NCI-H2196 (cell line): ENCODE results near the gene COL27A1.

Experiments used
- DNase-seq: peaks from one replicate; lab custom pipeline; 2025; ENCODE audit not compliant: unreplicated experiment; lab: John Stamatoyannopoulos, UW

Gene COL27A1

GRCh38 chr9:114141553-114142402, 13.6 kb upstream of the COL27A1 start:
- no peak for DNase-seq

GRCh38 chr9:114143234-114143633, 12.1 kb upstream of the COL27A1 start:
- DNase-seq: no peak

- DNase-seq: no peak
Observed at GRCh38 chr9:114146735-114147134, 8.6 kb upstream of the COL27A1 start.

GRCh38 chr9:114149181-114149580, 6.2 kb upstream of the COL27A1 start:
- no peak for DNase-seq

- no peak for DNase-seq
Observed at GRCh38 chr9:114149765-114150340, 5.5 kb upstream of the COL27A1 start.

GRCh38 chr9:114150608-114151007, 4.7 kb upstream of the COL27A1 start:
- no peak for DNase-seq

- DNase-seq: no peak
Observed at GRCh38 chr9:114151426-114151956, 3.8 kb upstream of the COL27A1 start.

- DNase-seq: no peak
Observed at GRCh38 chr9:114153761-114154599, 1.4 kb upstream of the COL27A1 start.

- DNase-seq: no peak
Observed at GRCh38 chr9:114154600-114155102, 686 bp upstream of the COL27A1 start.

- DNase-seq: no peak
Observed at GRCh38 chr9:114155995-114156656, 789 bp downstream of the COL27A1 start.

GRCh38 chr9:114156657-114157421, 1.5 kb downstream of the COL27A1 start:
- DNase-seq: no peak

GRCh38 chr9:114157516-114158176, 2.3 kb downstream of the COL27A1 start:
- no peak for DNase-seq

- DNase-seq: no peak
Observed at GRCh38 chr9:114158482-114159130, 3.3 kb downstream of the COL27A1 start.

GRCh38 chr9:114159691-114160090, 4.4 kb downstream of the COL27A1 start:
- DNase-seq: no peak

GRCh38 chr9:114161513-114161912, 6.2 kb downstream of the COL27A1 start:
- DNase-seq: no peak

- no peak for DNase-seq
Observed at GRCh38 chr9:114163517-114163951, 8.2 kb downstream of the COL27A1 start.

- DNase-seq: no peak
Observed at GRCh38 chr9:114164191-114164794, 9.0 kb downstream of the COL27A1 start.

- no peak for DNase-seq
Observed at GRCh38 chr9:114165407-114166102, 10.2 kb downstream of the COL27A1 start.
